ENCODE data around the gene EPHA4.

- TF ChIP-seq CTCF (optimal IDR thresholded peaks at IDR 0.05 in 1 of 3, IDR thresholded peaks at IDR 0.05 in 1 of 3, conservative IDR thresholded peaks at IDR 0.05 in 1 of 3; ENCODE audit: extremely low read depth in 1 of 3, insufficient read depth in 2 of 3, low read length in 3 of 3) (no peak), EZH2 (IDR thresholded peaks at IDR 0.05; ENCODE audit: low read length) (no peak)
Observed at GRCh38 chr2:221442128-221442527, 130.0 kb downstream of the EPHA4 start.

Data from keratinocyte (primary cell).